C4-2B (cell line): ENCODE measurements around the gene UACA.
"Not testable (repeated sequence)": the region's sequence is repeated elsewhere in the genome, so short reads cannot be mapped to it uniquely, and the experiment has no call there.

Experiments used
- H3K27ac ChIP-seq: fragments of 450-650 bp; 2 replicates; pipeline ENCODE4 v1.5.1; 2017
- CTCF ChIP-seq: fragments of 450-650 bp; conservative IDR thresholded peaks from 2 replicates; pipeline ENCODE4 v1.5.1; 2017; ENCODE audit warnings: mild to moderate bottlenecking
- ZFX ChIP-seq: fragments of 450-650 bp; IDR thresholded peaks from 2 replicates; pipeline ENCODE4 v1.6.1; 2017

The UACA gene

GRCh38 chr15:70748281-70748747 is 15.0 kb downstream of the UACA start:
- TF ChIP-seq CTCF: no peak
- no peak for TF ChIP-seq ZFX
- H3K27ac ChIP-seq: no peak overlapping the region

GRCh38 chr15:70746598-70746997 is 16.8 kb downstream of the UACA start:
- H3K27ac ChIP-seq: not testable (repeated sequence)

GRCh38 chr15:70742928-70743327 is 20.4 kb downstream of the UACA start:
- H3K27ac ChIP-seq: no peak overlapping the region
- TF ChIP-seq CTCF: no peak
- TF ChIP-seq ZFX: no peak

- no peak overlapping the region for H3K27ac ChIP-seq
- TF ChIP-seq ZFX (no peak), CTCF (no peak)
Measured at GRCh38 chr15:70741677-70742293, 21.6 kb downstream of the UACA start.

- TF ChIP-seq ZFX (no peak), CTCF (no peak)
- H3K27ac ChIP-seq: peak overlapping the region; percentile 30; the same call in 1 of the 2 replicates
Measured at GRCh38 chr15:70741107-70741531, 22.2 kb downstream of the UACA start.

- H3K27ac ChIP-seq: not testable (repeated sequence)
Measured at GRCh38 chr15:70735040-70735439, 28.3 kb downstream of the UACA start.

GRCh38 chr15:70729164-70729563 is 34.2 kb downstream of the UACA start:
- H3K27ac ChIP-seq: no peak overlapping the region
- TF ChIP-seq CTCF (no peak), ZFX (no peak)

- H3K27ac ChIP-seq: no peak overlapping the region
- TF ChIP-seq CTCF (no peak), ZFX (no peak)
Measured at GRCh38 chr15:70726753-70727152, 36.6 kb downstream of the UACA start.
